Karpas-422 (cell line): Measurements from ENCODE around the gene COX6B1. TPM values are rescaled to one million over a fixed set of nuclear protein-coding genes. Genes with fewer than 3 reads are reported as not detected.

ENCODE experiments used
- DNase-seq: peaks from one replicate; pipeline ENCODE4 v3.0.0-alpha.2; 2015
- H2AFZ ChIP-seq: fragments of 200-600 bp; sonication (generic); 2 replicates; pipeline ENCODE4 v1.6.1; 2014; ENCODE audit warnings: antibody characterized with exemption, low read length, mixed read lengths
- H3K27ac ChIP-seq: fragments of 200-600 bp; sonication (generic); 2 replicates; pipeline ENCODE4 v1.5.1; 2014; ENCODE audit warnings: mild to moderate bottlenecking, low read length, moderate library complexity
- H3K27me3 ChIP-seq: fragments of 200-600 bp; sonication (generic); 2 replicates; pipeline ENCODE4 v1.6.1; 2014; ENCODE audit warnings: low read length, mixed read lengths
- H3K36me3 ChIP-seq: fragments of 200-600 bp; sonication (generic); 2 replicates; pipeline ENCODE4 v1.6.1; 2014; ENCODE audit warnings: low read length, mixed read lengths; ENCODE audit not compliant: insufficient read depth
- H3K4me1 ChIP-seq: fragments of 200-600 bp; sonication (generic); 2 replicates; pipeline ENCODE4 v1.6.1; 2014; ENCODE audit warnings: mild to moderate bottlenecking, low read length, mixed read lengths
- H3K4me2 ChIP-seq: fragments of 200-600 bp; sonication (generic); 2 replicates; pipeline ENCODE4 v1.6.1; 2014; ENCODE audit warnings: low read length, low read depth, mild to moderate bottlenecking; ENCODE audit not compliant: poor library complexity, severe bottlenecking
- H3K4me3 ChIP-seq: fragments of 200-600 bp; sonication (generic); 2 replicates; pipeline ENCODE4 v1.5.1; 2014; ENCODE audit warnings: mild to moderate bottlenecking, antibody characterized with exemption, low read length, mixed read lengths
- H3K79me2 ChIP-seq: fragments of 200-600 bp; sonication (generic); 2 replicates; pipeline ENCODE4 v1.6.1; 2014; ENCODE audit warnings: mild to moderate bottlenecking, low read length, mixed read lengths
- H3K9ac ChIP-seq: fragments of 200-600 bp; sonication (generic); 2 replicates; pipeline ENCODE4 v1.6.0; 2014; ENCODE audit warnings: low read length
- H3K9me2 ChIP-seq: fragments of 200-600 bp; sonication (generic), shearing (Covaris generic); replicated peaks from 2 replicates; pipeline ENCODE4 v1.6.0; 2014; ENCODE audit warnings: mild to moderate bottlenecking, low read length, moderate library complexity; ENCODE audit not compliant: insufficient read depth
- H3K9me3 ChIP-seq: fragments of 300-700, 200-600 bp; sonication (generic); 2 replicates; pipeline ENCODE4 v1.6.1; 2014; ENCODE audit warnings: low read length, mixed read lengths
- H4K20me1 ChIP-seq: fragments of 200-600 bp; sonication (generic); 2 replicates; pipeline ENCODE4 v1.6.1; 2014; ENCODE audit warnings: mild to moderate bottlenecking, antibody characterized with exemption, low read length, low read depth; ENCODE audit not compliant: insufficient read depth
- total RNA-seq: library from RNA; depleted of rRNA; stranded (reverse); fragments of >200 nt; shearing (Covaris generic); gene quantifications from 2 replicates; pipeline ENCODE4 v1.2.3, GENCODE V29; 2014; ENCODE audit warnings: low replicate concordance

COX6B1 gene
- total RNA-seq, 1 experiment from 2014 or later: 611 TPM

GRCh38 chr19:35623327-35624010, 24.7 kb upstream of the COX6B1 start:
- Histone ChIP-seq H3K4me3 (no peak overlapping the region), H3K9ac (no peak overlapping the region), H3K27ac (no peak overlapping the region), H3K79me2 (no peaks in the 10 kb centered on the region), H3K4me2 (no peak overlapping the region), H4K20me1 (no peaks in the 10 kb centered on the region), H3K4me1 (peaks cover 8% of the 10 kb centered on the region; the same call in 1 of the 2 replicates), H3K36me3 (peaks cover 5% of the 10 kb centered on the region; the same call in 1 of the 2 replicates), H3K9me3 (no peaks in the 10 kb centered on the region), H3K9me2 (no peaks in the 10 kb centered on the region), H2AFZ (no peak overlapping the region), H3K27me3 (no peaks in the 10 kb centered on the region)
- no peak for DNase-seq

GRCh38 chr19:35628264-35628564, 19.9 kb upstream of the COX6B1 start:
- no peaks in the 10 kb centered on the region for H4K20me1 ChIP-seq
- H3K36me3 ChIP-seq: peaks cover 9% of the 10 kb centered on the region; the same call in 1 of the 2 replicates
- H3K9ac ChIP-seq: peak overlapping the region; percentile 80
- H3K9me2 ChIP-seq: no peaks in the 10 kb centered on the region
- peak overlapping the region; percentile 37; the same call in 1 of the 2 replicates for H3K27ac ChIP-seq
- H3K4me2 ChIP-seq: peak overlapping the region; percentile 77
- DNase-seq: no peak
- peaks cover 14% of the 10 kb centered on the region for H3K4me1 ChIP-seq
- no peaks in the 10 kb centered on the region for H3K27me3 ChIP-seq
- 0 out of 2 replicates have a peak overlapping the region, but pooled peaks have one; percentile 56 for H2AFZ ChIP-seq
- H3K9me3 ChIP-seq: no peaks in the 10 kb centered on the region
- H3K4me3 ChIP-seq: peak overlapping the region; percentile 93
- H3K79me2 ChIP-seq: peaks cover 15% of the 10 kb centered on the region

GRCh38 chr19:35628565-35629331, 19.4 kb upstream of the COX6B1 start, which contains the start of gene RBM42:
TSS of gene RBM42 (plus strand) at chr19:35629036. CDS start at chr19:35629154, 118 bp downstream.
- peaks cover 14% of the 10 kb centered on the region for H3K4me1 ChIP-seq
- H3K4me3 ChIP-seq: peak within 1 kb of the TSS; percentile 93
- peak within 1 kb of the TSS; percentile 37; the same call in 1 of the 2 replicates for H3K27ac ChIP-seq
- H3K9me3 ChIP-seq: no peaks in the 10 kb centered on the region
- no peaks in the 10 kb centered on the region for H4K20me1 ChIP-seq
- H3K36me3 ChIP-seq: peaks cover 9% of the 10 kb centered on the region; the same call in 1 of the 2 replicates
- 0 out of 2 replicates have a peak within 1 kb of the TSS, but pooled peaks have one; percentile 56 for H2AFZ ChIP-seq
- H3K79me2 ChIP-seq: peaks cover 15% of the 10 kb centered on the region
- peak within 1 kb of the TSS; percentile 93 for H3K9ac ChIP-seq
- peak; percentile 99 for DNase-seq
- peak within 1 kb of the TSS; percentile 92 for H3K4me2 ChIP-seq
- no peaks in the 10 kb centered on the region for H3K9me2 ChIP-seq
- H3K27me3 ChIP-seq: no peaks in the 10 kb centered on the region

- H3K9ac ChIP-seq: peak overlapping the region; percentile 93
- H3K27me3 ChIP-seq: no peaks in the 10 kb centered on the region
- peaks cover 14% of the 10 kb centered on the region for H3K4me1 ChIP-seq
- H3K9me3 ChIP-seq: no peaks in the 10 kb centered on the region
- H3K9me2 ChIP-seq: no peaks in the 10 kb centered on the region
- peaks cover 9% of the 10 kb centered on the region for H3K36me3 ChIP-seq
- H3K4me2 ChIP-seq: peak overlapping the region; percentile 92
- no peaks in the 10 kb centered on the region for H4K20me1 ChIP-seq
- no peak for DNase-seq
- no peak overlapping the region for H3K27ac ChIP-seq
- 0 out of 2 replicates have a peak overlapping the region, but pooled peaks have one; percentile 39 for H2AFZ ChIP-seq
- H3K4me3 ChIP-seq: peak overlapping the region; percentile 93
- H3K79me2 ChIP-seq: peaks cover 15% of the 10 kb centered on the region
Observed at GRCh38 chr19:35629332-35629633, 18.8 kb upstream of the COX6B1 start.

GRCh38 chr19:35633727-35634440, 14.2 kb upstream of the COX6B1 start:
- no peaks in the 10 kb centered on the region for H3K9me2 ChIP-seq
- H3K27ac ChIP-seq: no peak overlapping the region
- DNase-seq: no peak
- no peak overlapping the region for H3K4me3 ChIP-seq
- H4K20me1 ChIP-seq: no peaks in the 10 kb centered on the region
- peaks cover 9% of the 10 kb centered on the region for H3K36me3 ChIP-seq
- no peak overlapping the region for H2AFZ ChIP-seq
- H3K79me2 ChIP-seq: peaks cover 15% of the 10 kb centered on the region
- H3K4me1 ChIP-seq: peaks cover 8% of the 10 kb centered on the region
- no peak overlapping the region for H3K9ac ChIP-seq
- no peaks in the 10 kb centered on the region for H3K27me3 ChIP-seq
- H3K9me3 ChIP-seq: no peaks in the 10 kb centered on the region
- H3K4me2 ChIP-seq: no peak overlapping the region

GRCh38 chr19:35636651-35637050, 11.5 kb upstream of the COX6B1 start:
- Histone ChIP-seq H3K4me1 (peaks cover 8% of the 10 kb centered on the region), H4K20me1 (no peaks in the 10 kb centered on the region), H2AFZ (no peak overlapping the region), H3K4me2 (no peak overlapping the region), H3K9me2 (no peaks in the 10 kb centered on the region), H3K79me2 (no peaks in the 10 kb centered on the region), H3K4me3 (no peak overlapping the region), H3K9ac (no peak overlapping the region), H3K9me3 (no peaks in the 10 kb centered on the region), H3K27me3 (no peaks in the 10 kb centered on the region), H3K36me3 (peaks cover 3% of the 10 kb centered on the region), H3K27ac (no peak overlapping the region)
- DNase-seq: no peak

- DNase-seq: no peak
- Histone ChIP-seq H3K9ac (no peak overlapping the region), H3K27ac (no peak overlapping the region), H3K79me2 (no peaks in the 10 kb centered on the region), H3K4me1 (peaks cover 13% of the 10 kb centered on the region), H3K4me3 (no peak overlapping the region), H4K20me1 (no peaks in the 10 kb centered on the region), H3K27me3 (no peaks in the 10 kb centered on the region), H3K9me2 (no peaks in the 10 kb centered on the region), H3K9me3 (no peaks in the 10 kb centered on the region), H3K36me3 (no peaks in the 10 kb centered on the region; the same call in 1 of the 2 replicates), H3K4me2 (no peak overlapping the region), H2AFZ (no peak overlapping the region)
Observed at GRCh38 chr19:35637165-35637564, 11.0 kb upstream of the COX6B1 start.

- no peaks in the 10 kb centered on the region for H4K20me1 ChIP-seq
- peaks cover 33% of the 10 kb centered on the region for H3K4me1 ChIP-seq
- no peak overlapping the region for H3K9ac ChIP-seq
- no peak overlapping the region for H3K4me2 ChIP-seq
- H3K9me2 ChIP-seq: no peaks in the 10 kb centered on the region
- no peak overlapping the region for H2AFZ ChIP-seq
- H3K4me3 ChIP-seq: no peak overlapping the region
- no peaks in the 10 kb centered on the region for H3K79me2 ChIP-seq
- H3K9me3 ChIP-seq: no peaks in the 10 kb centered on the region
- no peak overlapping the region for H3K27ac ChIP-seq
- H3K27me3 ChIP-seq: no peaks in the 10 kb centered on the region
- no peak for DNase-seq
- no peaks in the 10 kb centered on the region for H3K36me3 ChIP-seq
Observed at GRCh38 chr19:35639321-35639639, 8.8 kb upstream of the COX6B1 start.
